Muscle of arm (tissue), 12 donors: ENCODE data around the gene MAD1L1. TPM values are rescaled to one million over a fixed set of nuclear protein-coding genes. Genes with fewer than 3 reads are reported as not detected.

Experiments
- DNase-seq: peaks from one replicate; pipeline ENCODE4 v3.0.0-alpha.2; 2013
- polyA plus RNA-seq, 12 donors: library from polyadenylated mRNA; unstranded; fragments of 120-200 nt; gene quantifications; one replicate each; pipeline ENCODE4 v1.2.1, GENCODE V29; 2013; ENCODE audit not compliant: insufficient read length in 12 of 12

MAD1L1 gene
- polyA plus RNA-seq, 12 donors, result 16.2 to 60.1 (median 22.4) TPM; not detected in 1

DNA sequence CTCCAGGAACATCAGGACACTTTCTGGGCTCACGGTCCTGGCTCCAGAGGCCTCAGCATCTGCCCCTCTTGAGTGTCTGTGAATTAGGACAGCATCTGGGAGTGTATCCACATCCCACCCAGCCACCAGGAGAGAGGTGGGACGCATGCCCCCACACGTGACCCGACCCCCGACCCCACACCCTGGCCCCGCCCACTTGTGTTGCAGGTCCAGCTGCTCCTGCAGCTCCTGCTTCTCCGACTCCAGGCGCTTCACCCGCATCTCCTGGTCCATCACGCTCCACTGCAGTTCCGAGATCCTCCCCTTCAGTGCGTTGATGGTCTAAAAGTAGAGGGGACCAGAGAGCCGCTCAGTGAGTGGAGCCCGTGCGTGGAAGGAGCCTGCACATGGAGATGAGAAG lies 13.6 kb downstream of the MAD1L1 start:
- DNase-seq, result no peak

DNA sequence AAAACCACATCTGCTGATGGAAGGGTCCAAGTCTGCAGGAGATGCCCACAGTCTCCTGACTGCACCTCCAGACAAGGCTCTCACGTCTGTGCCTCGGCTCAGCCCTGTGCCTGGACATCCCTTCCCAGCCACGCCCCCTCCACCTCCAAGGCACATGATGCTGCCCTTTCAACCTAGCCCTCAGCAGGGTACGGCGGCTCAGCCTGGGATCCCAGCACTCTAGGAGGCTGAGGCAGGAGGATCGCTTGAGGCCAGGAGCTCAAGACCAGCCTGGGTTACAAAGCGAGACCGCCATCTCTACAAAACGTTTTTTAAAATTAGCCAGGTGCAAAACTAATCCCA lies 14.3 kb downstream of the MAD1L1 start:
- no peak for DNase-seq

DNA sequence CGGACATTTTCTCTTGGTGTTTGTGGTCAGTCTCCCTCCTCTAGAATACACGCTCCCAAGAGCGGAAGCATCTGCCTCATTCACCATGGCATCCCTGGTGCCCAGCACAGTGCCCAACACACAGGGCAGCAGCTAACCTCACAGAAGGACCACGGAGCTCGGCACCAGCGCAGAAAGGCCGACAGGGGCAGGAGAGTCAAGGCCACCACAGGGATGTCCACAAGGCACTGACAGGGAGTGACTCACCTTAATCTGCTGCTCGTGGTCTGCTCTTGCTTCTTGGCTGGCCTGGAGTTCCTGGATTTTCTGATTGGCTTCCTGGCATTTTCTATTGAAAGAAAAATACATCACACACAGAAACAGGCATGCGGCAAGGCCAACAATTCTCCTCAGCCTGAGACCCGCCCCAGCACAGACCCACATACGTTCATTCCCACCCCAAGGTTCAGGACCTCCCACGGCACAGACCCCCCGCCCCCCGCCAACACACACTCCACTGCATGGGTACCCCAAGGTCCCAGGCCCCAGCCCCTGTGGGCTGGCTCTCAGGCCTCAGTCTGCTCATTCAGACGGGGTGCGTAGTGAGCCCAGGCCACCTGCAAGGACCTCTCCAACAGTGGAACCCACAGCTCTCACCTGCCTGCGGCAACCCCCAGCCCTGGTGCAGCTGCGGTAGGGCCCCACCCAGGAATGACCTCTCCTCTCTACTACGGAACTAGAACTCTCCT lies 14.9 kb downstream of the MAD1L1 start:
- no peak for DNase-seq

DNA sequence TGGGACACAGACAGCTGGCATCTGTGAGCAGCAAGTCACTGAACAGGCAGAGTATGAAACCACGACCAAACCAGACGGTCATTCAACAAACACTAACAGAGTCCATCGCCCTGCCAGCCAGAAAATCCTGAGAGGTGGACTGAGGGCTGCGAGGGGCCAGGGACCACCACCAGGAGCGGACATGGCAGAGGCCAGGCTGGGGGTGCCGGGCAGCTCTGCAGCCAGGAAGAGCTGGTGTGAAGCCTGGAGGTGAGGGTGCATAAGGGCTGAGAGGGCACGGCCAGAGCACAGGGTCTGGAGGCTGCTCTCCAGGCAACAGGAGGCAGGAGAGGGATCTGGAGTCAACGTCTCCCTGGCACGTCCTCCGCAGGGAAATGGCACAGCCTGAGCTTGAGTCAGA lies 15.5 kb downstream of the MAD1L1 start:
- DNase-seq, result no peak

DNA sequence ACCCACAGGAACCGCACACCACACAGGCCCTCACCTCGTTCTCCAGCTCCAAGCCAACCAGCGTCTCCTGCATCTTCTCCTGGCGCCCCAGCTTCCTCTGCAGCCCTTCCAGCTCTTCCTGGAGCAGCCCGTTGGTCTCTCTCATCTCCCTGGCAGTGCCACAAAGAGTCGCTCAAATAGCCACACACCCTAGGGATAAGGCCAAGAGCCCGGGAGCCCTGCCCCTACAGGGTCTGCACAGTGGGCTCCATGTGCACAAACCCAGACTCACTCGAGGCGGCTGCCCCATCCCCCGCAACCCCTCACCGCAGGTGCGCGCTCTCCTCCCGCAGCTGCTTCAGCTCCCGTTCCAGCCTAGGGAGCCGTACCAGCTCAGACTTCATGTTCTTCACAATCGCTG lies 16.9 kb downstream of the MAD1L1 start:
- no peak for DNase-seq

DNA sequence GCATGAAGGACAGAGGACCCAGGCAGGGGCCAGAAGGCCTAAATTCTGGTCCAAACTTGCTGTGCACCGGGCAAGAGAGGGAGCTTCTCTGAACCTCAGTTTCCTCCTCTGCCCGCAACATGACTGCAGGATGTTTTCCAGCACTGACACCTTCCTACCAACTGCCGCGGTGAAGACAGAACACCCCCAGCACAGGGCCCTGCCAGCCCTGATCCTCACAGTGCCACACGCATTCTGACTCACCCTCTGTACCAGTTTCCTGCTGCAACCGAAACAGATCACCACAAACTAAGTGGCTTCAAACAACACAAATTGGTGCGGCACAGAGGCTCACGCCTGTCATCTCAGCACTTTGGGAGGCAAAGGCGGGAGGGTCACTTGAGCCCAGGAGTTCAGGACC lies 18.1 kb downstream of the MAD1L1 start:
- DNase-seq, result no peak

DNA sequence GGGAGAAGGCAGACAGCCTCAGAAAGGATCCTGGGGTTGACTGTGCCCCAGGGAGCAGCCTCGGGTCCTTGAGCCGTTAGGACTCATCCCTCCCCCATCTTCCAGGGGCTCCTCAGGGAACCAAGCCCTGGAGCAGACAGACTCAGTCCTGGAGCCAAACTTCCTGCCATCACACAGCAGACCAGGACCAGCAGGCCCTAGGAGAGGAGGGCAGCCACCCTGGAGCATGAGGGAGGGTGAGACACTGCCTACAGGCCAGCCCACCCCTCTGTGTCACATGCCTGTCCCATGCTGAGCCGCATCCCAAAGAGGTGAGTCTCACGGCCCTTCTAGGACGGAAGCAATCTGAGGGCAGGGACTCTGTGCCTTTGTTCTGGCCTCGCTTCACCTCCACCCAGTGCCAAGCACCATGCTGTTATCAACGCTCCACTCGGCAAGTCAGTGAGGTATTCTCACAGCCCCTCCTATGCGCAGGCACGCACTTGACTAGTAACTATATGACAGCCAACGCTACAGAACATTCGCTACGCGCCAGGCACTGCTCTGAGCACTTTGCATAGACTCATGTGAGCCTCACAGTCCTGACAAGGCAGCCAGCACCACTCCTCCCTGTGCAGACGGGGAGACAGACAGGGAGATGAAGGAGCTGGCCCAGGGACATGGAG lies 19.1 kb downstream of the MAD1L1 start:
- DNase-seq, result no peak

DNA sequence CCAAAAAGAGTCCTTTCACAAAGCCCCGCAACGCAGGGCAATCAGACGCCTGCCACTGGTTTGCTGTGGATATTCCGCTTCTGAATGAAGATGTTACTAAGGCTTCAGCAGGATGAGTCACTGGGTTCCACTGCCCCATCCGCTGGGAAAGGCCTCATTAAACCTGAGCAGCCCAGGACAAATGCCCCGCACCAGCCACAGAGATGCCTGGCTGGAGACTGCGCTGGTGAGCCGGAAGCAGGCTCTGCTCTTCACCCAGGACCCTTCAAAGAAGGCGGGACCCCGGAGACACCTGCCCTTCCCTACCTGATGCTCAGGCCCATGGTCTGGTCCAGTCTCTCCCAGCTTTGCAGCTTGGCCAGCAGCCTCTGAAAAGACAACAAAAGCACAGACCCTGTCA lies 19.8 kb downstream of the MAD1L1 start:
- DNase-seq, result no peak

DNA sequence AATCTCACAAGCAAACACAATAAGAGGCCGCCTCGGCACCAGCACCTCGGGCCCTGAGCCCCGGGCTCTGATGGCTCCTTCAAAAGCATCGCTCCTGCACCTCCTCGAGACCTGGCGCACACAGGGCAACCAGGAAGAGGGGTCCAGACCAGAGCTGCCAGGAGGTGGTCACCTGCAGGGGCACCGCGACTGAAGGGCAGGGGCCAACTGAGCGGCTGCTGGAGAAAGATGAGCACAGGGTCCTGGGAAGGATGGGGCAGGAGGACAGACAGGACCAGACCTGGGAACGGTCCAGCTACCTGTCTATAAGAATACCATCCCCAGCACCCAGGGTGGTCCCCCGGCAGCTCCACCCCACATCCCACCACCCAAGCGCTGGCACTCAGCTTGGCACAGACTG lies 20.8 kb downstream of the MAD1L1 start:
- no peak for DNase-seq

DNA sequence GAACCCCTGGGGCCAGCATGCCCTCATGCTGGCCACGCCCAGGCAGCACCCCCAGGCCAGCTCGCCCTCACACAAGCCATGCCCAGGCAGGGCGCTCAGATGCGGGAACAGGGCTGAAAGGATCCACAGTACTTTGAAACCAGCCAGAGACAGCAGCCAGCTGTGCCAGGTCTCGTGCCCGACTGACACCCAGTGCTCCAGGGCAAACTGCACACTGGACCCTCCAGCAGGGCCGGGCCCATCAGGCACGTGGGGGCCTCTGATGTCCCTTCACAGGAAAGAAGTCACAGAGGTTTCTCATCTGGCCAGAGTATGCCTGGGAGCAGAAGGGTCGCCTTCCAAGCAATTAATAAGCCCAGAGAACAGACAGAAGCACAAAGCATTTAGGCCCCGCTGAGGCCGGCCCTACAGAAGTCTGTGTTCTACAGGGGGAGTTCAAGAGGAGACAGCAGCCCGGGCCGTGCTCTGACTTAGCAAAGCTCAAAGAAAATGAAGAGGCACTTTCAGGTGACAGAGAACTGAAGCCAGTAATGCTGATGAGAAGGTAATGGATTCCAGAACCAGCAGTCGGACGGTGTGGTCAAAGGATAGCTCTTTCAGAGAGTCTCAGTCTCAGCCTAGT lies 21.4 kb downstream of the MAD1L1 start:
- no peak for DNase-seq

DNA sequence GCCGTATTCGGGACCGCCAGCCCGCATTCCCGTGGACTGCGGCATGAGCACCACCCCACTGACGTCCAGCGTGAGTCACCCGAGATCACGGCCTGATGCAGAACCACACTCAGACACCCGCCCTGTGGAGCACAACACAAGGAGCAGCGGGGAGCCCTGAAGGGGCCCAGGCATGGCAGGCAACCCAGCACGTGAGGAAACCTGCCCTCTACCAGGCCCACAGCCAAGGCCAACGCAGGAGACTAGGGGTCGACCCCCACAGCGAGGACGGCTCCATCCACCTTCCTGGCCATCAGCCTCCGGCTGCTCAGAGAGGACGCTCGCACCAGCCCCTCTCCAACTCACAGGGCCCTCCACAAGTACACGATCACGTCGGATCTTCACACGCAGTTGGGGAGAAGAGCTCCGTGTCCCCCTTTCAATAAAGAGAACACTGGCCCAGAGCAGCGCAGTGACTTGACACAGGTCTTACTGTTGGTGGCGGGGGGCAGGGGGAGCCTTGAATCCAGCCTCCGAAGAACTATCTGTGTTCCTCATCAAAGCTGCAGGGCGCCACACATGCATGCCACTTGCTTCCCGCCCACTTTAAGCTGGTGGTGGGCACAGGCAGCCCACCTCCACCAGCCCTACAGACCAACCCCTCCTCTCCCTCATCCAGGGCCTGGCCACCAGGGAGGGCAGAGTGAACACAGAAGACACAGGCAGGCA lies 22.0 kb downstream of the MAD1L1 start:
- no peak for DNase-seq

DNA sequence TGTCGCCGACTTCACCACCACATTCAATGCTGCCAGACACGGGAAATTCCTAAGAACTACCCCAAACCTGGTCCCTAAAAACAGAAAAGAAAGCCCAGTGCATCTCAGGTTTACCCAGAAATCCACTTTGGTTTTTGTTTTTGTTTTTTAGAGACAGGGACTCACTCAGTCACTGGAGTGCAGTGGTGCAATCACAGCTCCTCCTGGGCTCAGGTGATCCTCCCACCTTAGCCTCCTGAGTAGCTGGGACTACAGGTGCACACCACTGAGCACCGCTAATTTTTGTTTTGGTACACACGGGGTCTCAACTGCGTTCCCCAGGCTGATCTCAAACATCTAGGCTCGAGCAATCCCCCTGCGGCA lies 22.8 kb downstream of the MAD1L1 start:
- DNase-seq, result no peak

DNA sequence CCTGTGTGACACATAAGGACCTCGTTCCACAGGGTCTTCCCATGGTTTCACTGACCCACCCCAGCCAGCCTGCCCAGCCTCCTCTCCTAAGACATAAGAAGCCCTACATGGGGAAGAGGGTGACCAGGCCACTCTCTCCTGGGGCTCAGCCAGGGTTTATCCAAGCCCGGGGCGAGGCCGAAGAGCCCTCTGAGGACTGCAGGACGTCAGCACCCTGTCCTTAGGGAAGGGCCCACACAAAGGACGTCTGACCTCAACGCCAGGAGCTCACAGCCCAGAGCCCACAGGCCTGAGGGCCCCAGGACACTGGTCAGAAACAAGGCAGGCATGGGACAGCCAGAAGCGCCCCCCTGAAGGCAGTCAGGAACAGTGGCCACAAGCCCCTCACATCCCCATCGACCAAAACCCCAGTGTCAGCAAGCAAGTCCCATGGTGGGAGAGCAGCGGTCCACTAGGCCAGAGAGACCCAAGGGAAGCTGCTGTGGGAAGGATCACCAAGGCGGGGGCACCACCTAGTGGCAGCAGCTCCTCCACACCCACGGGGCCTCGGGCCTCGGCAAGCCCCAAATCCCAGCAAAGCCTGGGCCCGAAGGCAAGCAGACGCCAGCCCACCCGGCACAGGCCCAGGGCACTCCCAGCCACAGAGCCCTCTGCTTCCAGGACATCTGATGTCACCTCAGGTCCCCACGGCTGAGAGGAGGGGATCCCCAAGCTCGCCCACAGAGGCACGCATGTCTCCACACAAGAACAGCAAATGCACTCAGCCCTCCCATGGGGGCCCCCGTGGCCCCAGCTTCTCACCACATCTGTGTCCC lies 23.4 kb downstream of the MAD1L1 start:
- DNase-seq, result peak; percentile 64

DNA sequence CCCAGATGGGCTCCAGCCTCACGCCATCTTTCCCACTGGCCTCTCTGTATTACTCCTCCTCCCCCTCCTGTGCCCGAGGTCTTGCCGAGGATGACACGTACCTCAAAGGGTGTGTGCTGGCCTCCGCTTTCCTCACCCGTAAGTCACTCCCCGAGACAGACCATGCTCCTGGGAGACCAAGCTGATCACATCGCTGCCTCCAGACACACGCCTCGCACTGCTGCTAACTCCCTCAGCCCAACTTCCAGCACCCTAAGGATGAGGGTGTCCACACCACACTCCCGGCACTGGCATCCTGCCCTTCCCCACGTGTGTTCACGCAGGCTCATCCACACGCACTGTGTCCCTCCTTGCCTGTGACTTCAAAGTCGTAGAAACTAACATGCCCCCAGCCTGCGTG lies 24.0 kb downstream of the MAD1L1 start:
- no peak for DNase-seq

DNA sequence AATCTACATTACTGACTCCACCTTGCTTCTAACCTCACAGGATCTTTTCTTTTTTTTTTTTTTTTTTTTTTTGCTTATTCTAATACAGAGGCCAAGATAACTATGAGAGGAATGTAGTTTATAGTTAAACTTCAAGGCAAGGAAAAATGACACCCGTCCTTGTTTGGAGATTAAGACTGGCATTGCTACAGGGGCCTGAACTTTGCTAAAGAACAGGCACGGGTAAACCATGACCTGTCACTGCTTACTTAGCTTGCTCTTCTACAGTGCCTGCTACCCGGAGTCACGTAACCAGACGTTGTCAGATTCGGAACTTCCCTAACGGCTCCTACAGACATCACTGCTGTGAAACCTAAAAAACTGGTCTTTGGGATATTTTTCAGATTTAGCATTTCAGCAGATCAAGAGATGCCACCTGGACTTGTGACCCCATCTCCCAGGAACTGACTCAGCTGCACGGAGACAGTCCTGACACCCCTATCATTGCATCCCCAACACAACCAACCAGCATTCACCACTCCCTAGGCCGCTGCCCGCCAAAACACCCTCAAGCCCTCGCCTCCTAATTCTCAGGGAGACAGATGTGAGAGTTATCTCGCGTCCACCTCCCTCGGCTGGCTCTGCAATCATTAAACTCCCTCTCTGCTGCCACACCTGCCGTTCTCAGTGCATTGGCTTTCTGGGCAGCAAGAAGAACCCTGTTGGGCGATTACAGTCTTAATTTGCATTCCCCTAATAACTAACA lies 27.5 kb downstream of the MAD1L1 start:
- DNase-seq, result no peak

DNA sequence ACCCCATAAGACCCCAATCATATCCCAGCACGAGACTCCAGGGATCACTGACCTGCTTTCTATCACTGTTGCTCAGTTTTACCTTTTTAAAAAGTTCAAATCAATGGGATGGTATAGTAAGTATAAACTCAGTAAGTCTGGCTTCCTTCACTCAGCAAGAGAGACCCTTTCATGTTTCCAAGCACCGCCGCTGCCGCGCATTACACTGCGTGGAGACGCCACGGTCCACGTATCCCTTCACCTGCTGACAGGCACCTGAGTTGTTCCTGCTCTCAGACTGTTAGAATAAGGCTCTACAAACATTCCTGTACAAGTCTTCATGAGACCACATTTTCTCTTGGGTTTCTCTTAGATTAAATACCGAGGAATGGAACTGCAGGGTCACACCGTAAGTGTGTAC lies 28.3 kb downstream of the MAD1L1 start:
- DNase-seq, result no peak

DNA sequence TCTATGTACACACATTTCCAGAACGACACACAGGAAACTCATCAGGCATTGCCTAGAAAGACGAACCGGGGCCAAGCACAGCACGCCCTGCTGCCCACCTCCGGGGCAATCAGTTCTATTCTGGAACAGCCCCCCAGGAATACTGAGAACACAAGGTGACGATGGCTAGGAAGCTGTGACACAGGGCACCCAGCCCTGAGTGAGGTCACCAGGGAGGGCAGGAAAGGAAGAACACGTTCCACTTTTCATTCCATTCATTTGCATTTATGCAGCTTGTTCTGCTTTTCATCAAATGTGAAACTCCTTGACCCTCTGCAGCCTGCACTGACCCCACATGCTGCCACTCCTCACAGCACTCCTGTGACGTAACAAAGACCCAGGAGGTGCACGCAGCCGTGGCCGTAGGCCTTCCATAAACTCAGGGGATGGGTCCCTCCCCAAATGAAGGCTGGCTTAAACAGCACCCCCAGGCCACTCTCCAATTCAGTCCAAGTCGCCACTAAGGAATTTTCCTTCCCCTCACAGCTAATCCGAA lies 28.9 kb downstream of the MAD1L1 start:
- no peak for DNase-seq

DNA sequence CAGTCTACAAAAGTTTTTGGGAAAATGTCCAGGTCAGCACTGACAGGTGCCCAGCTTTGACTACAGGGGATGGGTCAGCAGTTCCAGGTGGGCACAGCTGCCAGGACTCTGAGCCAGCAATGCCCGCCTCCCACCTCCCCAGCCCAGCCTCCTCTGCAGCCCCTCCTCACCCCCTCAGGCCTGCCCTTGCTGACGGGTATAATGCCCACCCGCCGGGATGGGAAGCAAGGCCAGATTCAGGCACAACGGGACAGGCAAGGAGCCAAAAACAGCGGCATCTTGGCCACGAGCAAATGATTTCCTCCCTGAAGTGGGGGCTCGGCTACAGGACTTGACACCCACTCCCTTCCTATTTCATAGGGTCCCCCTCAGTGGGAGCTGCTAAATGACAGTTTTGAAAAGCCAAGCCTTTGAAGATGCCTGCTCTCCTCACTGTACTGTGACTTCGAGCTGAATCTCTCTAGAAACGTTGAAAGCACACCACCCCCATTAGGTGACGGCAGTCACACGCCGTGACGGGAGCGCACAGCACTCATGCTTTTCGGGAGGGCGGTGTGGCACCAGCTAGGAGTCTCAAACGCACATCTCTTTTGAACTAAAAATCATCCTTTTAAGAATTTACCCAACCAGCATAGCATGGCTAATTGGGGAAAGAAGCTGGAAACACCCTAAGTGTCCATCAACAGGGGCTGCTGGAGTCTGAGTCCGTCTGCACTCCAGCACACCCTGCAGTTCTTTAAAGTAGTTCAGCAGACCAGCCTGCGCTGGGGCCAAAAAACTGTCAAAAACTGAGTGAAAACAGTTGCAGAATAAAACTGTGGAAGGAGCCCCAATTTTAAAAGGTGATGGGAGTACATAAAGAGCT lies 29.6 kb downstream of the MAD1L1 start:
- no peak for DNase-seq

DNA sequence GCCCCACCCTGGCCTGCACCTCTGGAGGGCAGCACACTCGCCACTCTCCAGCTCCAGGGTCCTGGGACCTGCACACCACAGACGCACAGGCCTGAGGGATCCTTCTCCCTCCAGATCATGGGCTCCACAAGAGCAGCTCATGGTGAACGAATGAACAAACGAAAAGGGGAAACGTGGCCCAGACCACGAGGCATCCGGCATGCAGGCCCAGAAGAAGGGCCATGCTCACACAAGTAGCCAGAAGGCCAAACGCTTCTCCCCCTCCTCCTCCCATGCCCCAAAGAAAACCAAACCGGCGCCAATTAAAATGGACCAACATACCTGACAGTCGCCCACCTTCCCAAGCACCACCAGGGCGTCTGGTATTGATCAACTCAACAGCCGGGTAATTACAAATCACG lies 30.4 kb downstream of the MAD1L1 start:
- DNase-seq, result no peak
